HG03432 (cell line): Measurements from ENCODE around the gene SUFU.

Experiments
- ATAC-seq: cut with Tn5 transposase; IDR thresholded peaks from one replicate; pipeline ENCODE4 v1.9.1; 2021; ENCODE audit warnings: mild to moderate bottlenecking, moderate library complexity; ENCODE audit not compliant: unreplicated experiment

Gene SUFU

GRCh38 chr10:102546606-102547320 lies 43.0 kb downstream of the SUFU start:
- ATAC-seq: no peak

GRCh38 chr10:102549549-102549948 lies 45.8 kb downstream of the SUFU start:
- ATAC-seq: no peak

- no peak for ATAC-seq
Measured at GRCh38 chr10:102550636-102551210, 47.0 kb downstream of the SUFU start.

GRCh38 chr10:102552533-102552932 lies 48.8 kb downstream of the SUFU start:
- ATAC-seq: no peak

- no peak for ATAC-seq
Measured at GRCh38 chr10:102553771-102554170, 50.0 kb downstream of the SUFU start.

GRCh38 chr10:102554531-102554930 lies 50.8 kb downstream of the SUFU start:
- no peak for ATAC-seq

- ATAC-seq: no peak
Measured at GRCh38 chr10:102555781-102556328, 52.1 kb downstream of the SUFU start.

- ATAC-seq: no peak
Measured at GRCh38 chr10:102557569-102557968, 53.8 kb downstream of the SUFU start.

GRCh38 chr10:102559764-102560163 lies 56.0 kb downstream of the SUFU start:
- no peak for ATAC-seq

GRCh38 chr10:102564209-102564834 lies 60.5 kb downstream of the SUFU start:
- ATAC-seq: no peak

- ATAC-seq: no peak
Measured at GRCh38 chr10:102565793-102566192, 62.0 kb downstream of the SUFU start.

- ATAC-seq: no peak
Measured at GRCh38 chr10:102578782-102579181, 75.0 kb downstream of the SUFU start.

GRCh38 chr10:102579328-102579727 lies 75.6 kb downstream of the SUFU start:
- ATAC-seq: no peak

- no peak for ATAC-seq
Measured at GRCh38 chr10:102580230-102580629, 76.5 kb downstream of the SUFU start.

GRCh38 chr10:102581401-102581800 lies 77.6 kb downstream of the SUFU start:
- ATAC-seq: no peak

- no peak for ATAC-seq
Measured at GRCh38 chr10:102581981-102582580, 78.3 kb downstream of the SUFU start.

- peak; percentile 56 for ATAC-seq
Measured at GRCh38 chr10:102583435-102584417, 80.0 kb downstream of the SUFU start.

GRCh38 chr10:102585026-102585425 lies 81.3 kb downstream of the SUFU start:
- no peak for ATAC-seq

GRCh38 chr10:102586858-102587257 lies 83.1 kb downstream of the SUFU start:
- ATAC-seq: no peak

- no peak for ATAC-seq
Measured at GRCh38 chr10:102588875-102589274, 85.1 kb downstream of the SUFU start.
